B cell (primary cell): ENCODE results near the gene MYH10. TPM values are rescaled to one million over a fixed set of nuclear protein-coding genes. Genes with fewer than 3 reads are reported as not detected.

Experiments
- ATAC-seq: fragments of 200-7000 bp; cut with Tn5 transposase; one replicate; pipeline ENCODE4 v1.10.0; 2021; ENCODE audit warnings: low read depth, mild to moderate bottlenecking, moderate number of reproducible peaks, moderate library complexity
- CTCF ChIA-PET: fragments of 350-600 bp; sonication (Branson Sonifier 250); formaldehyde crosslinking; loops from one replicate; lab custom pipeline; 2021; ENCODE audit warnings: antibody characterized with exemption, inconsistent platforms; lab: Charles Lee
- POLR2A ChIA-PET: fragments of 350-600 bp; sonication (Branson Sonifier 250); formaldehyde crosslinking; loops from one replicate; lab custom pipeline; 2021; ENCODE audit warnings: antibody characterized with exemption; lab: Charles Lee
- DNase-seq: peaks from one replicate; pipeline ENCODE4 v3.0.0; 2013
- H2AFZ ChIP-seq: 2 replicates; pipeline ENCODE4 v1.6.1; 2012; ENCODE audit warnings: mild to moderate bottlenecking, low read depth, low read length; ENCODE audit not compliant: insufficient read depth, poor library complexity, severe bottlenecking
- H3K27ac ChIP-seq, 2 donors: 1 replicate in 1 of 2; 2 replicates in 1 of 2; pipeline ENCODE4 v1.5.1; 2012 to 2013; ENCODE audit warnings: low read length in 2 of 2, mild to moderate bottlenecking in 2 of 2, moderate library complexity in 1 of 2
- H3K27me3 ChIP-seq, 4 experiments: fragments of 200-600 bp in 1 of 4; sonication (generic) in 1 of 4; replicated peaks in 1 of 4; 1 replicate in 2 of 4; 2 replicates in 2 of 4; pipeline versions ENCODE4 v1.6.1 to v1.7.0; 2013 to 2016; ENCODE audit warnings: low read length in 3 of 4, mild to moderate bottlenecking in 2 of 4, mixed read lengths in 1 of 4, moderate library complexity in 1 of 4; ENCODE audit not compliant: insufficient read depth in 4 of 4, control insufficient read depth in 3 of 4; ENCODE audit errors: control extremely low read depth in 1 of 4
- H3K36me3 ChIP-seq, 2 experiments: replicated peaks in 1 of 2; 1 replicate in 1 of 2; 2 replicates in 1 of 2; pipeline versions ENCODE4 v1.6.1 to v1.7.1; 2013; ENCODE audit warnings: low read length in 1 of 2; ENCODE audit not compliant: insufficient read depth in 2 of 2, control insufficient read depth in 1 of 2; ENCODE audit errors: control extremely low read depth in 1 of 2, extremely low read depth in 1 of 2
- H3K4me1 ChIP-seq, 2 donors: fragments of 200-600 bp in 1 of 2; sonication (generic) in 1 of 2; 1 replicate in 1 of 2; 2 replicates in 1 of 2; pipeline versions ENCODE4 v1.5.1 to v1.6.1; 2013 to 2017; ENCODE audit warnings: low read length in 2 of 2; ENCODE audit not compliant: control insufficient read depth in 2 of 2, insufficient read depth in 2 of 2
- H3K4me2 ChIP-seq: replicated peaks from 2 replicates; pipeline ENCODE3; 2012; ENCODE audit warnings: mild to moderate bottlenecking, low read depth, low read length; ENCODE audit not compliant: poor library complexity, severe bottlenecking
- H3K4me3 ChIP-seq, 5 experiments: fragments of 200-600 bp in 1 of 5; sonication (generic) in 1 of 5; 1 replicate in 3 of 5; 2 replicates in 2 of 5; pipeline versions ENCODE4 v1.5.1 to v1.7.0; 2011 to 2016; ENCODE audit warnings: low read length in 4 of 5, mild to moderate bottlenecking in 4 of 5, low read depth in 2 of 5, control low read depth in 1 of 5, moderate library complexity in 1 of 5; ENCODE audit not compliant: insufficient read depth in 1 of 5; ENCODE audit errors: control extremely low read depth in 1 of 5, extremely low read depth in 1 of 5
- H3K79me2 ChIP-seq: fragments of 200-600 bp; sonication (generic); one replicate; pipeline ENCODE4 v1.6.0; 2016; ENCODE audit warnings: low read length; ENCODE audit not compliant: control insufficient read depth, insufficient read depth
- H3K9ac ChIP-seq: fragments of 200-600 bp; sonication (generic); 2 replicates; pipeline ENCODE4 v1.6.1; 2017; ENCODE audit warnings: mild to moderate bottlenecking, low read length, moderate library complexity
- H3K9me3 ChIP-seq, 3 donors: one replicate each; pipeline versions ENCODE4 v1.6.1 to v1.7.1; 2013; ENCODE audit warnings: low read length in 2 of 3; ENCODE audit not compliant: control insufficient read depth in 2 of 3, insufficient read depth in 1 of 3; ENCODE audit errors: control extremely low read depth in 1 of 3
- H4K20me1 ChIP-seq: 2 replicates; pipeline ENCODE4 v1.6.0; 2012; ENCODE audit warnings: mild to moderate bottlenecking, low read length; ENCODE audit not compliant: insufficient read depth, control insufficient read depth, poor library complexity, severe bottlenecking
- H3K27ac Mint-ChIP-seq: one replicate; pipeline ENCODE4 v1.8.0; 2021; ENCODE audit warnings: mixed read lengths
- H3K27me3 Mint-ChIP-seq: one replicate; pipeline ENCODE4 v1.8.0; 2021; ENCODE audit warnings: mixed read lengths
- H3K4me1 Mint-ChIP-seq: one replicate; pipeline ENCODE4 v1.8.0; 2021; ENCODE audit warnings: mixed read lengths
- H3K4me3 Mint-ChIP-seq: one replicate; pipeline ENCODE4 v1.8.0; 2021; ENCODE audit warnings: mixed read lengths
- H3K9me3 Mint-ChIP-seq: one replicate; pipeline ENCODE4 v1.8.0; 2022; ENCODE audit warnings: mixed read lengths; ENCODE audit not compliant: insufficient read depth
- EZH2 ChIP-seq: IDR thresholded peaks from 2 replicates; pipeline ENCODE4 v1.6.1; 2012; ENCODE audit warnings: borderline replicate concordance, low read depth, mild to moderate bottlenecking, moderate library complexity, low read length; ENCODE audit not compliant: insufficient read depth, poor library complexity, severe bottlenecking
- WGBS: methylation state at CpG from one replicate; pipeline ENCODE4 v1.1.5; 2013; ENCODE audit warnings: missing lambda C conversion rate; ENCODE audit not compliant: insufficient coverage; 5-methylcytosine and 5-hydroxymethylcytosine counted together
- intact Hi-C: fragments of 100-400 bp; cut with micrococcal nuclease; formaldehyde crosslinking; loops from one replicate; pipeline ENCODE4 v1.10.0; 2022
- polyA plus RNA-seq: library from polyadenylated mRNA; depleted of rRNA; stranded (reverse); fragments of >200 nt; gene quantifications from 2 replicates; pipeline ENCODE4 v1.2.3, GENCODE V29; 2012
- total RNA-seq, 2 donors: library from RNA; stranded (reverse); fragments of 120-200 nt in 1 of 2; gene quantifications; 1 replicate in 1 of 2; 2 replicates in 1 of 2; pipeline versions ENCODE4 v1.2.3 to v1.2.4, GENCODE V29; 2013 to 2022
- TF ChIP-seq, protein P1 (sequence below): fragments of 200-600 bp; IDR thresholded peaks from one replicate; pipeline ENCODE4 v1.8.0; 2022; ENCODE audit warnings: antibody characterized with exemption, mild to moderate bottlenecking

MYH10 gene
- total and polyA plus RNA-seq, 2 donors (not counting 1 experiment from before 2014, with no cell fraction given), result 0.04 to 1.7 TPM

DNA sequence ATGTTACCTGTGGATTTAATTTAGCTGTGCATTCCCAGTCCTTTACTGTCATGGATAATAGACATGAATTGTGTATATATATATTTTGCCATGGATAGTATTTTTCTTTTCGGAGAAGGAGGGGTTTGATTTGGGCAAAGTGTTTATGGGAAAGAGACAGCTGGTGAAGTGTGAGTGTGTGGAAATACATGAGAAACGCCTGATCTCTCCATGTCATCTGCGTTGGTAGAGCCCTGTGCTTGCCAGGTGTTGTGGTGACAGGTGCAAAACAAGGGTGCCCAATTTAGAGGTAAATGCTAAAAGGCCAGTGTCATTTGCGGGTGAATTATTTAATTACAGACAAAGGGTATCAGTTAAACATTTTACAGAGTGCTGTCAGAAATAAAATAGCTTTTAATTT is 171.4 kb downstream of the MYH10 start:
- H3K4me1 ChIP-seq, result no peaks in the 10 kb centered on the region
- DNase-seq (no peak), ATAC-seq (no peak)
- WGBS, result 100% methylated on average over 3 of the region's 4 CpGs
- ChIA-PET POLR2A (no interaction called here), CTCF (interaction anchor here (2.0 kb wide), 1 partner anchor 287 kb away, joined by 5 read pairs; no protein-coding TSS in a partner anchor)
- H3K27ac Mint-ChIP-seq, result no peak overlapping the region
- intact Hi-C loops, result no loop called here
- no peaks in the 10 kb centered on the region for H3K27me3 Mint-ChIP-seq
- no peaks in the 10 kb centered on the region for H3K27me3 ChIP-seq
- H3K4me3 Mint-ChIP-seq, result no peak overlapping the region
- peaks cover 10 to 85% of the 10 kb centered on the region in 2 experiments for H3K36me3 ChIP-seq
- TF ChIP-seq EZH2, result no peak
- TF ChIP-seq, protein P1, sequence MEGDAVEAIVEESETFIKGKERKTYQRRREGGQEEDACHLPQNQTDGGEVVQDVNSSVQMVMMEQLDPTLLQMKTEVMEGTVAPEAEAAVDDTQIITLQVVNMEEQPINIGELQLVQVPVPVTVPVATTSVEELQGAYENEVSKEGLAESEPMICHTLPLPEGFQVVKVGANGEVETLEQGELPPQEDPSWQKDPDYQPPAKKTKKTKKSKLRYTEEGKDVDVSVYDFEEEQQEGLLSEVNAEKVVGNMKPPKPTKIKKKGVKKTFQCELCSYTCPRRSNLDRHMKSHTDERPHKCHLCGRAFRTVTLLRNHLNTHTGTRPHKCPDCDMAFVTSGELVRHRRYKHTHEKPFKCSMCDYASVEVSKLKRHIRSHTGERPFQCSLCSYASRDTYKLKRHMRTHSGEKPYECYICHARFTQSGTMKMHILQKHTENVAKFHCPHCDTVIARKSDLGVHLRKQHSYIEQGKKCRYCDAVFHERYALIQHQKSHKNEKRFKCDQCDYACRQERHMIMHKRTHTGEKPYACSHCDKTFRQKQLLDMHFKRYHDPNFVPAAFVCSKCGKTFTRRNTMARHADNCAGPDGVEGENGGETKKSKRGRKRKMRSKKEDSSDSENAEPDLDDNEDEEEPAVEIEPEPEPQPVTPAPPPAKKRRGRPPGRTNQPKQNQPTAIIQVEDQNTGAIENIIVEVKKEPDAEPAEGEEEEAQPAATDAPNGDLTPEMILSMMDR, result no peak
- H3K9ac ChIP-seq, result no peak overlapping the region
- no peak overlapping the region for H3K27ac ChIP-seq
- H3K9me3 Mint-ChIP-seq, result no peaks in the 10 kb centered on the region
- H3K4me1 Mint-ChIP-seq, result no peaks in the 10 kb centered on the region
- H3K79me2 ChIP-seq, result peaks cover 46% of the 10 kb centered on the region
- no peak overlapping the region for H3K4me2 ChIP-seq
- H3K9me3 ChIP-seq, result no peaks in the 10 kb centered on the region
- H3K4me3 ChIP-seq, result no peak overlapping the region
- H4K20me1 ChIP-seq, result peaks cover 57% of the 10 kb centered on the region
- no peak overlapping the region for H2AFZ ChIP-seq

DNA sequence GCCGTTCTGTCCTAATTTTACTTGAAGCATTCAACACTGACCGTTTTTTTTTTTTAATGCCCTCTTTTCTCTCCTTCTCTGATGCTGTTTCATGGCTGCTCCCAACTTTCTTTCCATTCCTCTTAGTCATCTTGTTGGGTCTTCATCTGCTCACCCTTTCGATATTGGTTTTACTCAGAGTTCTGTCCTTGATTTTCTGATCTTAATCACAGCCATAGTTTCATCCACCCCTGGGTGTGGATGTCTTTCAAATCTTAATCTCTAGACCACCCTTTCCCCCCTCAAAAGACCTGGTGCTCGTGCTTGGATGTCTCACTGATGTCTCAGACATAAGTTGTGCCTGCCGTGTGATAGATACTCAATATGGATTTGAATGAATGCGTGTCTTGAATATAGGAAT is 172.4 kb downstream of the MYH10 start:
- Histone ChIP-seq H3K36me3 (peaks cover 12 to 84% of the 10 kb centered on the region in 2 experiments), H4K20me1 (peaks cover 47% of the 10 kb centered on the region), H3K4me3 (no peak overlapping the region), H3K4me2 (no peak overlapping the region), H2AFZ (no peak overlapping the region), H3K79me2 (peaks cover 36% of the 10 kb centered on the region), H3K27ac (no peak overlapping the region), H3K9me3 (no peaks in the 10 kb centered on the region), H3K4me1 (no peaks in the 10 kb centered on the region), H3K9ac (no peak overlapping the region), H3K27me3 (no peaks in the 10 kb centered on the region)
- Mint-ChIP-seq H3K9me3 (no peaks in the 10 kb centered on the region), H3K27me3 (no peaks in the 10 kb centered on the region), H3K27ac (no peak overlapping the region), H3K4me1 (no peaks in the 10 kb centered on the region), H3K4me3 (no peak overlapping the region)
- no peak for DNase-seq
- POLR2A ChIA-PET, result no interaction called here
- CTCF ChIA-PET, result interaction anchor here (2.0 kb wide), 1 partner anchor 288 kb away, joined by 5 read pairs; no protein-coding TSS in a partner anchor
- ATAC-seq, result no peak
- TF ChIP-seq, protein P1, result no peak
- 97% methylated on average over 4 of the region's 6 CpGs for WGBS
- intact Hi-C loops, result no loop called here
